ENCODE measurements around the gene ATP9B. TPM values are rescaled to one million over a fixed set of nuclear protein-coding genes. Genes with fewer than 3 reads are reported as not detected.

ATP9B gene
- total RNA-seq, 1 donor from 2014 or later, result 27.3 TPM

DNA sequence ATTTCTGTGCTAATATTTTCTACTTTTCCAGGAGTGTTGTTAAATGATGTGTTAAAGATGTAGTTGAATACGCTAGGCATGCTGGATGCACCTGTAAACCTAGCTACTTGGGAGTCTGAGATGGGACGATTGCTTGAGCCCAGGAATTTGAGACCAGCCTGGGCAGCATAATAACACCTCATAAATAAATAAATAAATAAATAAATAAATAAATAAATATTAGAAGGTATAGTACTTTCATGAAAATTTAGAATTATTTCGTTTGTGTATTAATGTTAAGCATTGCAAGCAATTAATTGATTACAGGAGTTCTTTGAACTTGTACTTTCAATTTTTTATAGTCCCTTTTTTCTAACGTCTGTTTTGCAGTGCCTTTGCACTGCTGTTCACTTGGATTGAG lies 137.2 kb downstream of the ATP9B start:
- no peak for DNase-seq (ENCODE audit: extremely low spot score, unreplicated experiment)
- Mint-ChIP-seq H3K27ac (ENCODE audit: unreplicated experiment) (no peak overlapping the region), H3K27me3 (ENCODE audit: unreplicated experiment) (no peaks in the 10 kb centered on the region), H3K36me3 (ENCODE audit: unreplicated experiment) (peaks cover 15% of the 10 kb centered on the region), H3K9me3 (ENCODE audit: unreplicated experiment) (no peaks in the 10 kb centered on the region), H3K4me1 (ENCODE audit: unreplicated experiment) (no peaks in the 10 kb centered on the region), H3K4me3 (ENCODE audit: unreplicated experiment) (no peak overlapping the region)
- TF ChIP-seq, protein P1, sequence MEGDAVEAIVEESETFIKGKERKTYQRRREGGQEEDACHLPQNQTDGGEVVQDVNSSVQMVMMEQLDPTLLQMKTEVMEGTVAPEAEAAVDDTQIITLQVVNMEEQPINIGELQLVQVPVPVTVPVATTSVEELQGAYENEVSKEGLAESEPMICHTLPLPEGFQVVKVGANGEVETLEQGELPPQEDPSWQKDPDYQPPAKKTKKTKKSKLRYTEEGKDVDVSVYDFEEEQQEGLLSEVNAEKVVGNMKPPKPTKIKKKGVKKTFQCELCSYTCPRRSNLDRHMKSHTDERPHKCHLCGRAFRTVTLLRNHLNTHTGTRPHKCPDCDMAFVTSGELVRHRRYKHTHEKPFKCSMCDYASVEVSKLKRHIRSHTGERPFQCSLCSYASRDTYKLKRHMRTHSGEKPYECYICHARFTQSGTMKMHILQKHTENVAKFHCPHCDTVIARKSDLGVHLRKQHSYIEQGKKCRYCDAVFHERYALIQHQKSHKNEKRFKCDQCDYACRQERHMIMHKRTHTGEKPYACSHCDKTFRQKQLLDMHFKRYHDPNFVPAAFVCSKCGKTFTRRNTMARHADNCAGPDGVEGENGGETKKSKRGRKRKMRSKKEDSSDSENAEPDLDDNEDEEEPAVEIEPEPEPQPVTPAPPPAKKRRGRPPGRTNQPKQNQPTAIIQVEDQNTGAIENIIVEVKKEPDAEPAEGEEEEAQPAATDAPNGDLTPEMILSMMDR (IDR thresholded peaks at IDR 0.05), result no peak

DNA sequence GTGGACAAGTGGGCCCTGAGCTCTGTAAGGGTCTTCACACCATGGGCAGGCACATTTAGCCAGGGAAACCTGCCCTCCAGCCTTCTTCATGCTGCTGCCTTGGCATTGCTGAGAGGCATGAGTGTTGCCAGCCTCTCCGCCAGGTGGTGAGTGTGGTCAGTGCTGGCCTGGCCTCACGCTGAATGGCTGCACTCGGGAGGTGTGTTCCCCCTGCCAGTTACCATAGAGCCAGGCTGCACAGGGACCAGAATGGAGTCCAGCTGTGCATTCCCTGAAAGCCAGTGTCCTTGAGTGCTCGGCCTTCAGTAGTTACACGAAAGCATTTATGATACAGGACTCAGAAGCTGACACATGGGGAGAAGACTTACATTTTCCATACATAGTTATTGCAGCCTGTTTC lies 139.7 kb downstream of the ATP9B start:
- TF ChIP-seq, protein P1 (IDR thresholded peaks at IDR 0.05), result no peak
- no peak for DNase-seq (ENCODE audit: extremely low spot score, unreplicated experiment)
- Mint-ChIP-seq H3K4me3 (ENCODE audit: unreplicated experiment) (no peak overlapping the region), H3K27me3 (ENCODE audit: unreplicated experiment) (no peaks in the 10 kb centered on the region), H3K36me3 (ENCODE audit: unreplicated experiment) (peaks cover 15% of the 10 kb centered on the region), H3K9me3 (ENCODE audit: unreplicated experiment) (no peaks in the 10 kb centered on the region), H3K27ac (ENCODE audit: unreplicated experiment) (no peak overlapping the region), H3K4me1 (ENCODE audit: unreplicated experiment) (no peaks in the 10 kb centered on the region)

DNA sequence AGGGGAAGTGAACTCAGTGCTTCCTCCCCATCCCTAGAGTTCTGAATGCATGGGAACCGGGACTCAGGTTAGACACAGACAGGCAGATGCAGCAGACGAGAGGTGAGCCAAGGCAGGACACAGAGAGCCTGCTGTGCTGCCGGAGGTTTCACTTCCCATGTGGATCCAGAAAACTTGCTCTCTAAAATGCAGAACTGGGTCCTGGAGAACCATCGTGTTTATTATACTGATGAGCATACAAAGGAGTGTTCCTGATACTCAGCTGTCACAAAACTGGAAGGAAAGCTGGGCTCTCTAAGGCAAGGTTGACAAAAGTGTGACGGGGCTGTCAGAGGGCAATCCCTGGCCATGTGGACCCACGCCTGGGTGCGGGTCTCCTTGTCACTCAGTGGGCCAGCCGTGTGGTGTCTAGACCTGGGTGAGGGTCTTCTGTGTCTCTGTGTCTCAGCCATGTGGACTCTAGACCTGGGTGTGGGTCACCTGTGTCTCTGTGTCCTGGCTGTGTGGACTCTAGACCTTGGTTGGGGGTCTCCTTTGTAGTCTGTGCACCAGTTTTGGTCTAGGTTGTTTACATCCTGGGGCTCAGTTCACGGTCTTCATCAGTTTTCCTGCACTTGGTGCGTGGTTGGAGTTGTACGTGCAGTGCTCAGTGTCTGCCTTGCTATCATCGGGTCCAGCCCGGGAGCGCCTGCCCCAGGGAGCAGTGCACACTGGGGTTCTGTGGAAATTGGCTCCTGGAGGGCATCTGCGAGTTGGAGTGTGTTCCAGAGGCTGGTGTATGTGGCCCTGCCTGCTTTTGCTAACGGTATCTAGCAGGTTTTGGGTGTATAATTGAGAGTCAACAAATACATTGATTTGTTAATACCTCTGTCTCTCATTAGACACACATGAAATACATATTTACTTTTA lies 141.1 kb downstream of the ATP9B start:
- Mint-ChIP-seq H3K27me3 (ENCODE audit: unreplicated experiment) (no peaks in the 10 kb centered on the region), H3K36me3 (ENCODE audit: unreplicated experiment) (peaks cover 15% of the 10 kb centered on the region), H3K27ac (ENCODE audit: unreplicated experiment) (no peak overlapping the region), H3K4me3 (ENCODE audit: unreplicated experiment) (no peak overlapping the region), H3K9me3 (ENCODE audit: unreplicated experiment) (no peaks in the 10 kb centered on the region), H3K4me1 (ENCODE audit: unreplicated experiment) (no peaks in the 10 kb centered on the region)
- DNase-seq (ENCODE audit: extremely low spot score, unreplicated experiment), result no peak
- TF ChIP-seq, protein P1 (IDR thresholded peaks at IDR 0.05), result no peak

DNA sequence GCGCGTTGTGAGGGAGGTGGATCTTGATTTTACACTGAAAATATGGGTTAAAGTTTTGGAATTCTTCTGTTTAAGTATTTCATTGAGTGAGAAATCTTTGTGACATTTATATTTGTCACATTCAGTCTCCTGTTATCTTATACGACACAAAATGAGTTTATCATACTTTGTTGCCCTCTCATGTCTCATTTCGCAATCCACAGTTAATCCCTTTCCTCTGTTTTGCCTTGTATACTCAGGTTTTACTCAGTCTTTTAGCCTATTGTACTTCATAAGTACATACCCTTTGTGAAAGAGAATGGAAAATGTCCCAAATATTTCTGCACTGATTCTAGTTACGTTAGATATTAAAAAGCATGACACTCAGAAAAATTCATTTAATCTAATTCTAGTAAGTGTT lies 142.7 kb downstream of the ATP9B start:
- Mint-ChIP-seq H3K4me3 (ENCODE audit: unreplicated experiment) (no peak overlapping the region), H3K9me3 (ENCODE audit: unreplicated experiment) (no peaks in the 10 kb centered on the region), H3K4me1 (ENCODE audit: unreplicated experiment) (no peaks in the 10 kb centered on the region), H3K27ac (ENCODE audit: unreplicated experiment) (no peak overlapping the region), H3K36me3 (ENCODE audit: unreplicated experiment) (peaks cover 14% of the 10 kb centered on the region), H3K27me3 (ENCODE audit: unreplicated experiment) (no peaks in the 10 kb centered on the region)
- TF ChIP-seq, protein P1 (IDR thresholded peaks at IDR 0.05), result no peak
- DNase-seq (ENCODE audit: extremely low spot score, unreplicated experiment), result no peak

DNA sequence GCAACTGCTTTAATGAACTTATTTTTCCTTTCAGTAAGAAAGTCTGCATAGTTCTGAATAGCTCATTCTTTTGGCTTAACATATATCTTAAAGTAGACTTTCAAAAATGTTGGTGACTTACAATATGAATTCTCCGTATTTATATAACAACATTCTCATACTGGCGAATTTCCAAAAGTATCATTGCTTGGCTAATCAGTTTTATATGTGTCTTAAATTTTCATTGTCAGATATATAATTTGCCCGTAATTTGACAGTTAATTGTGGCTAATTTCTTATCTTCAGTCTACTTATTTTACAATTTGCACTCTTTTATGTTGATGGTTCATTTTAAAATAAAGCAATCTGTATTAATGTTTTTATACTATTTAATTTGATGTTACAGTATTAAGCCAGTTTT lies 144.9 kb downstream of the ATP9B start:
- Mint-ChIP-seq H3K4me3 (ENCODE audit: unreplicated experiment) (no peak overlapping the region), H3K4me1 (ENCODE audit: unreplicated experiment) (no peaks in the 10 kb centered on the region), H3K27ac (ENCODE audit: unreplicated experiment) (no peak overlapping the region), H3K9me3 (ENCODE audit: unreplicated experiment) (no peaks in the 10 kb centered on the region), H3K36me3 (ENCODE audit: unreplicated experiment) (peaks cover 9% of the 10 kb centered on the region), H3K27me3 (ENCODE audit: unreplicated experiment) (no peaks in the 10 kb centered on the region)
- no peak for DNase-seq (ENCODE audit: extremely low spot score, unreplicated experiment)
- TF ChIP-seq, protein P1 (IDR thresholded peaks at IDR 0.05), result no peak
